ENCODE measurements around the gene CEP85.

The CEP85 gene

DNA sequence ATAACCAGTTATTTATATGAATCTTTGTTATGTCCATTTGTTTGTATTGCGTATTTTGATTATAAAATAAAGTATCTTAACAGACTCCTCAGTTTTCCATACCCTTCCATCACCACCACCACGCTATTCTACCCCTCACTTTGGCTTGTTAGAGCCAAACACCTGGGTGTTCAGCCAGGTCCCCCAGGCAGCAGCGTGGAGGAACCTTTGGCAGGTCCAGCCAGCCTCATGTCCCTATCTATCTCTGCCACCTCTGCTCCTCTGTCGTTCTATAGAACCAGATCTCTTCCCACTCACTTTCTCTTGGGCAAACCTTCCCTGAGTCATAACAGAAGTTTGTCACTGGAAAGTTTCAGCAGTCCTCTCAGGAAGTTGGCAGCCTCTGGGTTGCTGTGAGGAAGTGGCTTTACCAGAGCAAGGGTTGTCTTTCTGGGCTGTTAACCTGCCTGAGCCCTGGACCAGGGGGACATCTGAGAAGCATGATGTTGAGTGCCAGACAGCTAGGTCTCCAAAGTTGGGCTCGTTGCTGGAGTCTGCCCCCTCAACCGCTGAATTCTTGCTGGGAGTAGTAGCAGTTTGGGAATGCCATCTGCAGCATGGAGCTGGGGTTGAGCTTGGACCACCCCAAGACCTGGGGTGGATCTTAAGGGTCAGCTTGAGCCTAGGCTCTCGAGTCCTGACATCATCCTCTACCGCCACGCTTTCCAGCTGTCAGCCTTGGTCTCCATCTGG is 44.9 kb downstream of the CEP85 start:
- no peak for DNase-seq

DNA sequence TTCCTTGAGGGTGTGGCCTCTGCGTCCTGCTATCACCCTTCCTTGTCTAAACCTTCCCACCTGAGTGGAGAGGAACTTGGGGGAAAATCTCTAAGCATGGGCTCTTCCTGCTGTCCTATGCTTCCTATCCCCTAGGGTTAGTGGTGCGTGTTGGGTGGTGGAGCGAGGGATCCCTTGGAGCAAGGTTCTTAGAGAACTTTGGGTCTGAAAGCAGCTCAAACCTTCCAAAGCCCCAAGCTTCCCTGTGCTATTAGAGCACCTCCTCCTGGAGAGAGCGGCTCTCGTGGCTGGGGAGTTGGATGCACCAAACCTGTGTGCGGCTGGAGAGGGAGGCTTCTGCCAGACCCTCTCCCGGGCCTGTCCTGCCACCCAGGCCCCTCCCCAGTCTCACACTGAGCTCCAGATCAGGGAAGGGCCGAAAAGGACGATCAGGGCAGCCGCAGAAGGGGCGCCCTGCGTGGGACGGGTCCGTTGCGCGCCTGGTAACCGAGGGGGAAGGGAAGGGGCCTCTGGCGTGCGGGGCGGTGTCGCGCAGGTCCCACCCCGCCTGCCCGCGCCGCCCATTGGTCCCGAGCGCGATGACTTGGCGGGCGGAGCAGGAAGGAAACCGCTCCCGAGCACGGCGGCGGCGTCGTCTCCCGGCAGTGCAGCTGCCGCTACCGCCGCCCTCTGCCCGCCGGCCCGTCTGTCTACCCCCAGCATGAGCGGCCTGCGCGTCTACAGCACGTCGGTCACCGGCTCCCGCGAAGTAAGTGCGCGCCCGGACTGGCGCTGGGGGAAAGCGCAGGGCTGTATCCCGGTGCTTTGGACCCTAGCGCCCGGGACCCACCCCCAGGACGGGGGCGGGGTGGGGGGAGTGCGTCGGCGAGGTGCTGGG is 45.7 kb downstream of the CEP85 start, which contains the start of gene SH3BGRL3:
SH3BGRL3 (plus strand) TSS at position 631 of the 877 bp plus-strand sequence; CDS start at position 701, 70 bp downstream.
- DNase-seq, result peak; percentile 71 to 82

DNA sequence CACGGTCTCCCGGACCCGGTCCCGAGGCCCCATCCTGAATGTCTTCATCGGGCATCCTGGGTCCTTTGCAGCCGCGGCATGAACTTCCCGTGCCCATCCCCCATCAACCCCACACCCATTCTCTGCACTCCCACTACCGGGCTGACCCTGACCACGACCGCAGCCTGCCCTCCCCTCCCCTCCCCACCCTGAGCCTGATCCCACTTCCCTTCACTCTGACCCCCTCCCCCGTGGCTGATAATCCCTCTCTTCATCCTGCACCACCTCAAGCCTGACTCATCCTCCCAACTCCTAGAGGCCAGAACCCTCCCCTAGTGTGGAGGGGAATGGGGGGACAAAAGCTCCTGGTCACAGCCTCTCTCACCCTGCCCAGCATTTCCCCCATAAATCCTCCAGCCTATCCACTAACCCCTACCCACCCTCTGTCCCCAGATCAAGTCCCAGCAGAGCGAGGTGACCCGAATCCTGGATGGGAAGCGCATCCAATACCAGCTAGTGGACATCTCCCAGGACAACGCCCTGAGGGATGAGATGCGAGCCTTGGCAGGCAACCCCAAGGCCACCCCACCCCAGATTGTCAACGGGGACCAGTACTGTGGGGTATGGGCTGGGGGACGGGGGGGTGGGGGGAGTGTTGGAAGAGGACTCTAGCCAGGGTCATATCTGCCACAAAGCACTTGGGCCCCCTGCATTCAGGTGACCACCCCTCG is 46.5 kb downstream of the CEP85 start:
- DNase-seq, result no peak

DNA sequence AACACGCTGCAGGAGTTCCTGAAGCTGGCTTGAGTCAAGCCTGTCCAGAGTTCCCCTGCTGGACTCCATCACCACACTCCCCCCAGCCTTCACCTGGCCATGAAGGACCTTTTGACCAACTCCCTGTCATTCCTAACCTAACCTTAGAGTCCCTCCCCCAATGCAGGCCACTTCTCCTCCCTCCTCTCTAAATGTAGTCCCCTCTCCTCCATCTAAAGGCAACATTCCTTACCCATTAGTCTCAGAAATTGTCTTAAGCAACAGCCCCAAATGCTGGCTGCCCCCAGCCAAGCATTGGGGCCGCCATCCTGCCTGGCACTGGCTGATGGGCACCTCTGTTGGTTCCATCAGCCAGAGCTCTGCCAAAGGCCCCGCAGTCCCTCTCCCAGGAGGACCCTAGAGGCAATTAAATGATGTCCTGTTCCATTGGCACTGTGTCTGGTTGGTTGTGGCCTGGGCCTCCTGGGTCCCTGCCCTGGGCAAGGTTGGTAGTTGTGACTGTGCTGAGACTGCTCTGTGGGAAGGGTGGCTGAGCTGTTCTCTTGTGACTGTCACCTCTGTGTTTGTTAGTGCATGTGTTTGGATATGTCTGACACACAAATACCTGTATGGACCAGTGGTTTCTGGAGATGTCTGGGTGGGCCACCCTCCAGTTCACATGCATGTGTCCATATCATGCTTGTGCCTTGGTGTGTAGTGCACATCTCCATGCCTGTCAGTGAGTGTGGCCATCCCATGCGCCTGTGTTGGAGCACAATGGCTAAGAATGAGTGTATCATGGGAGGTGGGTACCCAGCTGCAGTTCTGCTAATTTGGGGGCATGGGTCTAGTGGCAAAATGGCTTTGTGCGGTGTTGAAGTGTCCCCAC is 47.3 kb downstream of the CEP85 start:
- no peak for DNase-seq

DNA sequence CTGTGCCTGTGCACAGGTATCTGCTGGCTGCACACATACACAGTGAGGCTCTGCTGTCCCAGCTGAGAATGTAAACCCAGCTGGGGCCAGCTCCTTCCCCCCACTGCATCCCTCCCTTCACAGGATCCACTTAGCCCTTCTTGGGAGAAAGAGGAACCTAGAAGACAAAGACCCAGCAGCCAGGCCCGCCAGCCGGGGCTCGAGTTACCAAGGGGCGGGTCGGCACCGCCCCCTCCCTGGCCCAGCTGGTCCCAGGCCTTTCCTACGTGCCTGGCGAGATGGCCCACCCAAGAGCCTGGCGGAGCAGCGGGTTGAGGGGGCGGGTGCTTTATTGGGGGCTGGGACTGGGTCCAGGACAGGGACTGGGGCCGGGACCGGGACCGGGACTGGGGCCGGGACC is 48.0 kb downstream of the CEP85 start:
- no peak for DNase-seq

DNA sequence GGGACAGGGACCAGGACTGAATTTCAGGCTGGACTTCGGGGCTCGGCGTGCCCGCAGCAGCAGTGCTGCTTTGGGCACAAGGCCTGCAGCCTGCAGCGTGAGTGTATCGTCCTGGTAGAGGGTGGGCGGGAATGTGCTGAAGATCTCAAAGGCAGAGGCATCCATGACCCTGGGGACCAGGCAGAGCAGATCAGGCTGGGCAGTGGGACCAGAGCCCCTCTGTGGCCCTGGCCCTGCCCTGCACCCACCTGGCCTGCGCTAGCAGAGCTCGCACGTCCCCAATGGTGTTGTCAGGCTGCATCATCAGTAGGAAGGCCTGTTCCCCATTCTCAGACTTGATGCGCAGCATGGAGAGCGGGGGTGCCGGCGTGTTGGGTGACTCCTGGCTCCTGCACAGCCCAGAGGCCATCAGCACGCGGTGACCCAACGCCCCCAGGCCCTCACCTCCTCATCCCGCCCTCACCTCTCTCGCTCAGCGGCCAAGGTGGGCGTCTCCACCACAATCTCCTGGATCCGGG is 48.5 kb downstream of the CEP85 start:
- no peak for DNase-seq

DNA sequence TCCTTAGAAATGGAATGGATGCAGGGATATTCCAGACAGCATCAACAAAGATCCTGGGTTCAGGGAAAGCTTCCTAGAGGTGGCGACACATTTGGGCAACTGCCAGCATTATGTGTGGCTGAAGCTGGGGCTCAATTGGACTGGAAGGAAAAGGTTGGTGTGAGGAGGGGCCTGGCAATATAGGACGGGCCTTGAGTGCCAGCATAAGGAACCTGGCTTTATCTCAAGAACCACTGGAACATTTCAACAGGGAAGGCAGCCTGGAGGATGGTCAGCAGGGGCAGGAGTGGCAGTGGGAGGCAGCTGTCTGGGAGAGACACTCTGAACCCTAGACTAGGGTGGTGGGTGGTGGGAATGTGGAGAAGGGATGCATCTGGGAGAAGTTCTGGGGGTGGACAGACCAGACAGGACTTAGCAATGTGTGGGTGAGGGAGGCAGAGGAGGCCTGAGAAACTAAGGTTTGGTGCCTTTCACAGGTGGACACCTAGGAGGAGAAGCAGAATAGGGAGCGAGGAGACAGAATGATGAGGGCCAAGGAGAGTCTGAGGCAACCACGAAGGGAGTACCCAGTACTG is 49.4 kb downstream of the CEP85 start:
- DNase-seq, result no peak

DNA sequence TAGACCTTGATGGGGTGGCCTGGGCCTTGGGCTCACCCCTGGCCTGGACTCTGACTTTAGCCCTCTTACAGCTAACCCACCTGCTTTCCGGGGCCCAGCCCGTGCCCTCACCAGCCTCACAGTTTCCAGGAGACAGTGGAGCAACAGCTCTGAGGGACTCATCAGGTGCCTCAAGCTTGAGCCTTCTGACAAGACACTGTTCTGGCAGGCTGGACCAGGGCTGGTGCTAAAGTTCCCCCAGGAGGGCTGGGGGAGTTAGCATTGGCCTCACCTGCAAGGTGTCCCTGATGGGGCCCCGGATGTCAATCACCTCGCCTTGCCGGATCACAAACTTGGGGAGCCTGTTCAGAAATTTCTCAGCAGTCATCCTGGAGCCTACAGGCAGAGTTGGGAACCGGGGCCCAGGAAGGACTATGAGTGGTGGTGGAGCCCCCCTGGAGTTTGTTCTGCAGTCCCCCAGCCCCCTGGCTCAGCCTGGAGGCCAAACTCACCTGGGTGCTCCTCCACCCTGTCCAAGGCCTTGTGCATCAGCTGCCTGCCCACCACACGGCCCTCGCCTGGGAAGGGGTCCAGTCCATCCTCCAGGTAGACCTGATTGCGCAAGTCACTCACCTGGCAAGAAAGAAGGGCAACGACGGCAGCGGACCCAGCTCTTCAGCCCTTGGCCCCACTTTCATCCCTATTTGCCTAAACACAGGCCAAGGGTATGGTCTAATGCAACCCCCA is 50.0 kb downstream of the CEP85 start:
- DNase-seq, result no peak

DNA sequence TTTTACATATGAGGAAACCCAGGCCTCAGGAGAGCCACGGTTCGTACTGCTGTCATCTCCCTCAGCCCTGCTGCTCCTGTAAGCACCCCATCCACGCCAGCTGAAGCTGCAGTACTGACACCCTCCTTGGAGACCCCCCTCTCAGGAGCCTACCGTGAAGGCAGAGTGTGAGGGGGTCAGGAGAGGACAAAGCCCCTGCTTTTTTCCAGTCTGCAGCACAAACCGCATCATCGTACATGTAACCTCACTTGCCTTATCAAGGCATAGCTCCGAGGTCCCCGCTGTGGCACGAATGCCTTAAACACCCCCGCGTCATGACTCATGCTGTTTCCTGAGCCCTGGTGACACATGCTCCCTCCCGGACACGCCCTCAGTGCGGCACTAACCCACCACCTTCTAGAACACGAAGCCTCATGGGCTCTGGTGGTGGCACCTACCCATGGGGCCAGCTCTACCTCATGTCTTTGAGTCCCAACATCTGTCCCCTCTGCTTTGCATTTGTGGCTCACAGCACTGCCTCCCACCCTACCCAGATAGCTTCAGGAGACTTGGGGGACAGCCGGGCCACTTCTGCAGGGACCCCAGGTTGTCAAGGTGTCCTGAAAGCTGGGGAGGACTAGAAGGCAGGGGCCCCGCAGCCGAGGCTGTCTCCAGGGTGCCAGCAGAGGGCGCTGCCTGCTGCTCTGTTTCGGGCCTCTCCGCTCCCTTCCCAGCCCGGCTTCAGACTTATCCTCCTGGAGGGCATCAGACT is 50.8 kb downstream of the CEP85 start:
- peak; percentile 91 for DNase-seq

DNA sequence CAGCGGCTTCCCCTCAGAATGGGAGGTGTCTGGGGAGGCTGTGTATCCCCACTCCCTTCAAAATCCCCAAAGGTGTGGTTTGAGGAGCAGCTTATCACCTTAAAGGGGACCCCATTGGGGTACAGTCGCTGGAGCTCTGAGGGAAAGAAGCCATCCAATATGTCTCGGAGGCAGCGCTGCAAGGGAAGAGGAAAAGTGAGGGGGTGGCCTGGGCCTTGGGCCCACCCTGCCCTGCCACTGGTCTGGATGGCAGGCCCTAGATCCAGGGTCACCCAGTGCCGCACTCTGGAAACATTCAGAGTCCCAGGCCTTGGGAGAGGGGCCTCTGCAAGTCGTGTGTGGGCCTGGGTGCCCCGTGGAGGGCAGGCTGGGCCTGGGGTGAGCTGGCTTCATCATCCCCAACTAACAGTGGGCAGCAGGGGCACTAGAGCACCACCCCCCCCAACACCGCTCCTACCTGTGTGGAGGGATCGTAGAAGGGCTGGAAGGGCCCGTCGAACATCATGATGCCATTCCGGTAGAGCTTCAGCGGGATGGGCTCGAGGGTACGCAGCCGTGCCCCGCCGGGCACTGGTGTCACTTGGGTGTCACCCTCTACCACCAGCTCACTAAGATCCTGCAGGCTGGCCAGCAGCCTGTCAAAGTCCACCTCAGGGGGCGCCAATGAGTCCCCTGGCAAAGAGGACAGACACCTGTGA is 51.5 kb downstream of the CEP85 start:
- peak; percentile 54 to 59 for DNase-seq

DNA sequence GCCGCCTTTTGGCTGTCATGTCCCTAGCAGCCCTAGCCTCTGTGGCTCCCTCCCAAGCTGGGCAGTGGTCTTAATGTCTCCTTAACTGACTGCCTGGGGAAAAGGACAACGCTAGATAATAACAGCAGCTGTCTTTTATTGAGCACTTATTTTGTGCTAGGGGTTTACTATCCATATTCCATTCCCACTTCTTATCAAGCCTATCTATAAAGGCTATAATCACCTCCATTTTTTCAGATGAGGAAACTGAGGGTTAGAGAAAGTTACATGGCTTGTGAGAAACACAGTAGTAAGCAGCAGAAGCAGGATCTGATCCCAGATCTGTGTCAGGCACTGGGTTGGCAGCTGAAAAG is 52.0 kb downstream of the CEP85 start:
- DNase-seq, result no peak

DNA sequence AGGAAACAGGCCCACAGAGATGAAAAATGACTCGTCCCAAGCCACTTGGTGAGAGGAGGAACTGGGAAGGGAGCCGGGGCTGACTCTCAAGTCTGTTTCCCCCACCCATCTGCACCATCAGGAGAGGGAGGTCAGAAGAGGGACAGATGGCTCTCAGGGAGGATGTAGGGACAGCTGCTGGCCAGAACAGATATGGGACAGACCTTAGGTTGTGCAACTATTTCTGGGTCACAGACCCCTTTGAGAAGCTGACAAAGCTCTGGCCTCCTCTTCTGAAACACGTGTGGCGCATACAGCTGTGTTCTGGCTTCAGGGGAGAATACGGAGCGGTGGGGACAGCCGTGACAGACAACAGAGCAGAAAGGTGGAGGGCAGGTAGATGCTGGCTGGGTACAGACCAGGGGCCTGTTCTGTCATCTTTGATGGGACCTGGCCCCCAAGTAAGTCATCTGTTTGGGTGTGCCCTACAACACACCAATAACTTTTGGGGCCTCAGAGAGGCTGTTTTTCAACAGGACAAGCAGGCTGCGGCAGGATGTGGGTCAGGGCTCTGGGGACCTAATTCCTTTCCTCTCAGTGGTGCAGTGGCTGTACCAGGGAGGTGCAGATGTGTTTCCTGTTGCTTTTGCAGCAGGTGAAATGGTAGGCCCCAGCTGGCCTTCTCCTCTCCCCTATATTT is 53.2 kb downstream of the CEP85 start:
- peak in 1 of 2 donors; percentile 48 for DNase-seq

DNA sequence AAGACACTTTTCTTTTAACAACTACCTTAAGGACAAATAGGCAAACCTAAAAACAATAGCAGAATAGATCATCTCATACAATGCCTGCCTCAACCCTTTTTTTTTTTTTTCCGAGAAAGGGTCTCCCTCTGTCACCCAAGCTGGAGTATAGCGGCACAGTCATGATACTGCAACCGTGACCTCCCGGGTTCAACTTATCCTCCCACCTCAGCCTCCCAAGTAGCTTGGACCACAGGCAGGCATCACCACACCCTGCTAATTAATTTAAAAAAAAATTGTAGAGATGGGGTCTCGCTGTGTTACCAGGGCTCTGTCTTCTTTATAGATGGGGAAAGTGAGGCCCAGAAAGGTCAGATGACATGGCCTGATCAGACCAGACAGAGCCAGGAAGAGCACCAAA is 53.8 kb downstream of the CEP85 start:
- no peak for DNase-seq

DNA sequence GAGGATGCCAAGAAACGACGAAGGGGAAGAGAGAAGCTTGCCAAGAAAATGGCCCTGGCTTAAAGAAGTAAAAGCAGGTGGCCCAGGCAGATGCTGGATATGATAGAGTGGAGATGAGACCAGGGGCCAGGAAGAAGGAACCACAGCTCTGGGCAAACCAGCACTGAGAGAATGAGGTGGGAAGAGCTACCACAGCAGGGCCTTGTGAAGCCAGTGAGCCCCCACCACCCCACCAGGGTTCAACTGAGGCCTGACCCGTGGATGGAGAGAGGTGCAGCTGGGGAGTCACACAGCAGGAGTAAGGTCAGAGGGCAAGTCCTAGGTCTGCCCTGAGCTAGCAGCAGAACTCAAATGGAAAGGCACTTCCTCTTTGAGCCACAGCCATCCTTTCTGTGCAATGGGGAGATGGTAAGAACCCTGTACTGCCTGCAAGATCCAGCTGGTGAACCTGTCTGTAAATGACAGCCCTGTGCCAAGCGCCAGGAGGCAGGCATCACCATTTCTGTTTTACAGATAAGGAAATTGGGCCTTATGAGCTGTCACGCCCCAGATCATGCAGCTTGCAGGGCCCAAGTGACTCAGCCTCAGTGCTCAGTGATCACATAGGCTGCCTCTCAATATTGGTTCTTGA is 54.4 kb downstream of the CEP85 start:
- peak; percentile 51 to 54 for DNase-seq

DNA sequence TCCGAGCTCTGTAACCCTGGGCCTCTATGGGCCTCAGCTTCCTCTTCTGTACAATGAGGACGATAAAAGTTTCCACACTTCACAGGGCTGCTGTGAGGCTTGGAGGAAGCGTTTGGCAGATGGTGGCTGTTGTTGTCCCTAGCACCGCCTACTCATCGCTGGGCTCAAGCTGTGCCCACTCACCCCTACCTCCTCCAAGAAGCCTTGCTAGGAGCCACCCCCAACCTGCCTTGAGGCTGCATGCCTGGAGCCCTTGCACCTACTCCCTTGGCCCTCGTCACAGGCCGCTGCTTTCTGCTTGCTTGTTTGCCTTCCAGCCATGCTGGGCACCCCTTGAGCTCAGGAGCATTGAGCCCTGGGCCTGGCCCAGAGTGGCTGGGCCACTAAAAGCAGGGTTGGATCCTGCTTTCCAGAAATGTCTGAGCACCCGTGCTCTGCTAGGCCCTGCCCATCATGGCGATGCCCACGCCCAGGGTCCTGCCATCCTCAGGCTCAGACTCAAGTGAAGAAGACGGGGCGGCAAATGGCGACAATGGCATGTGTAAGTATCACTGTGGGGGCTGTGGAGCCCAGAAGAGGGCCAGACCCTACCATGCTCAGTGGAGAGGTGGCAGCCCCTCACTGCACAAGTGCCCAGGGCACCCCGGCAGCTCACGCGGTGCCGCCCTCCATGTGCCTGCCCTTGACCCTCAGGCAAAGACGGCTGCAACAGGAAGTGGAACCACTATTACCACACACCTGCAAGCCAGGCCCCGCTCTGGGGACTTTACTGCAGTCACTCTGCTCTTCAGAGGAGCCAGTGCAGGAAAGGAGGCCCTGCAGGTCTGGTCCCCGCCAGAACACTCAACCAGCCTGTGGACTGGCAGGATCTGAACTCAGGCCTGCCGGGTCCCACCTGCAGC is 55.4 kb downstream of the CEP85 start:
- DNase-seq, result no peak

DNA sequence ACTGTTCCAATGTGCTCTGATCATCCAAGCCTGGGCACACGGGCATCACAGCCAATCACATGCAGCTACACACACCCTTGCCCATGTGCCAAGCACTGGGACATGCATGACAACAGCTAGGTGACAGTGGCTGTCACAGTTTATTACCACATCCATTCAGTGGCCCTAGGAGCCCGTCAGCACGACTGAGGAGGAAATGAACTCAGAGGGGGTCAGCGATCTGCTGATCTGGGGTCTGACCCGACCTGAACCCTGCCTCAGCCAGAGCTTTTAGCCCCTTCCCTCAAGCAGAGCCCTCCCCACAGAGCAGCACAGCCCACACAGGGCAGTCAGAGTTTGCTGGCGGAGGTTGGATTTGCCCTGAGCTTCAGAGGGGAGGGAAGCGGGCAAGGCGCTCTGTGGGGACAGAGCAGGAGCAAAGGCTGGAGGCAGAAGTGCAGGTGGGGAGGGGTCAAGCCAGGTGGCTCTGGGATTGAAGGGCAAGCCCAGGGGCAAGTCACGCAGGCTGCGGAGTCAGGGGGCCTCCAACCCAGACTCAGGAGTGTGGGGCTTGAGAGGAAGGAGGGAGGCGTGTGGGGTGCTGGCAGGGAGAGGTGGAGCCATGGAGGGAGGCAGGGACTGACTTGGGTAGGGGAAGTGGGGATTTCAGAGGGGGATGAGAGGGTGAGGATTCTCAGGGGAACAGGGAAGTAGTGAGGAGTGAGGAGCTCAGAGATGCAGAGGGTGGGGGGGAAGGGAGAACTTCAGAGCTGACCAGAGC is 56.3 kb downstream of the CEP85 start:
- DNase-seq, result no peak

DNA sequence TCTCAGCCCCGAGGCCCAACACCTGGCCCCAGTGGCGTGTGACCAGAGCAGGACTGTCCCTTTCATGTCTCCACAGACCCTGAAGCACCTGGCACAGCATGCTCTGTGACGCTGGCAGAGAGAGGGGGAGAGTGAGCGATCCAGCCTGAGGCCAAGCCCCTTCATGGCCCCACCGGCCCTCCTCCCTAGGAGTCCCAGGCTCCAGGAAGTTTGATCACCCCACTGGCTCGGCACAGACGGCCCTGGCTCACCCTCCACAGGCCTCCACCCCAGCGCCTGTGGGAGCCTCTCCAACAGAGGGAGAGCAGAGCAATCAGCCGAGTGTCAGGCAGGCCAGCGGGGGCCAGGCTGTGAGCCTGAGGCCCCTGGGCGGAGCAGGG is 56.9 kb downstream of the CEP85 start:
- no peak for DNase-seq
